Astrocyte of the cerebellum (primary cell): ENCODE data around the gene TMBIM4.

Experiments used
- DNase-seq: peaks from one replicate; pipeline ENCODE4 v3.0.0-alpha.2; 2011; ENCODE audit warnings: low read depth
- H3K4me3 ChIP-seq: 2 replicates; pipeline ENCODE4 v1.5.1; 2011; ENCODE audit warnings: mild to moderate bottlenecking, low read depth, low read length, moderate library complexity
- in situ Hi-C: cut with HindIII; loops from 2 replicates; pipeline ENCODE4 v1.10.0; 2017; ENCODE audit warnings: low sequenced_read_pairs
- TF ChIP-seq, protein P1 (sequence below): IDR thresholded peaks from 2 replicates; pipeline ENCODE4 v1.5.1; 2012; ENCODE audit warnings: low read length, low read depth, moderate library complexity, mild to moderate bottlenecking; ENCODE audit errors: missing control alignments

The TMBIM4 gene

DNA sequence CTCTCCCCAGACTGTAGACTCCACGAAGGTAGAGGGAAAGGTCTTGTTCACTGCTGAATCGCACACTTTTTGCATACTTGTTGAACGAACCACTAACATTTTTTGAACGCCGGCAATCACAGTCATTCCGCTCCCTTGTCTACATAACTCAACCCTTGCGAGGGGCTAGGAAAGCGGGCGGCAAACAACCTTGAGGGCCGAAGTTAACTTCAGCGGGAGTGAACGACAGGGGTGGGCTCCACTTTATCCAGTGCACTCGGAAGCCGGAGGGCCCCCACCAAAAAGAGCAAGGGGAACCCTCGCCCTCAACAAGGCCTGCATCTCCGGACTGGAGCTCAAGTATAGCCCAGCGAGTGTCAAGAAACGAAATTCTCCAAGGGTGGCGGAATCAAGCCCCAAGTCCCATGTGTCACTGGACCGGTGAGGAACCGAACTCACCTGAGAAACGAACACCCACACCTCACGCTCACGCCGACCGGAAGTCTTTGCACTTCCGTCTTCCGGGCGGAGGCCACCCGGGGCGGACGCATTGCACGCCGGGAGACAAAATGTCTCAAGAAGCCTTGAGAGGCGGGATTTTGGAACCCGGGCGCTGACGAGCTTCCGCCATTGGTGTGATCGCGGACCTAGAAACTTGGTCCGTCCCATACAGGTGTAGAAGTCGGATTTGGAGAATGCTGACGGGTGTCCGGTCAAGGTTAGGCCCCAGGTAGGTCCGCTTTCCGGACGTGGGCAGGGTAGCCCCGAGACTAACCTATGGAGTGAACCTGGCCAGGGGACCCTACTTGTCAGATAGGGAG lies 39.3 kb downstream of the TMBIM4 start, which contains the start of gene LLPH:
TSS of gene LLPH (minus strand) at position 484 of the 800 bp plus-strand sequence. CDS start 1,644 bp downstream, outside the sequence.
- TF ChIP-seq, protein P1, sequence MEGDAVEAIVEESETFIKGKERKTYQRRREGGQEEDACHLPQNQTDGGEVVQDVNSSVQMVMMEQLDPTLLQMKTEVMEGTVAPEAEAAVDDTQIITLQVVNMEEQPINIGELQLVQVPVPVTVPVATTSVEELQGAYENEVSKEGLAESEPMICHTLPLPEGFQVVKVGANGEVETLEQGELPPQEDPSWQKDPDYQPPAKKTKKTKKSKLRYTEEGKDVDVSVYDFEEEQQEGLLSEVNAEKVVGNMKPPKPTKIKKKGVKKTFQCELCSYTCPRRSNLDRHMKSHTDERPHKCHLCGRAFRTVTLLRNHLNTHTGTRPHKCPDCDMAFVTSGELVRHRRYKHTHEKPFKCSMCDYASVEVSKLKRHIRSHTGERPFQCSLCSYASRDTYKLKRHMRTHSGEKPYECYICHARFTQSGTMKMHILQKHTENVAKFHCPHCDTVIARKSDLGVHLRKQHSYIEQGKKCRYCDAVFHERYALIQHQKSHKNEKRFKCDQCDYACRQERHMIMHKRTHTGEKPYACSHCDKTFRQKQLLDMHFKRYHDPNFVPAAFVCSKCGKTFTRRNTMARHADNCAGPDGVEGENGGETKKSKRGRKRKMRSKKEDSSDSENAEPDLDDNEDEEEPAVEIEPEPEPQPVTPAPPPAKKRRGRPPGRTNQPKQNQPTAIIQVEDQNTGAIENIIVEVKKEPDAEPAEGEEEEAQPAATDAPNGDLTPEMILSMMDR = no peak
- in situ Hi-C loops = no loop called here
- DNase-seq = peak; percentile 58
- peak within 1 kb of the TSS; percentile 100 for H3K4me3 ChIP-seq

GRCh38 chr12:66129934-66130266 lies 39.9 kb downstream of the TMBIM4 start:
- DNase-seq = no peak
- in situ Hi-C loops = no loop called here

GRCh38 chr12:66127650-66128049 lies 42.1 kb downstream of the TMBIM4 start:
- in situ Hi-C loops = no loop called here
- no peak overlapping the region for H3K4me3 ChIP-seq
- DNase-seq = no peak
- TF ChIP-seq, protein P1 = no peak

More at GRCh38 chr12:66129934-66130266, 39.9 kb downstream of the TMBIM4 start:
- TF ChIP-seq, protein P1 = no peak
- H3K4me3 ChIP-seq = peak overlapping the region; percentile 100

DNA sequence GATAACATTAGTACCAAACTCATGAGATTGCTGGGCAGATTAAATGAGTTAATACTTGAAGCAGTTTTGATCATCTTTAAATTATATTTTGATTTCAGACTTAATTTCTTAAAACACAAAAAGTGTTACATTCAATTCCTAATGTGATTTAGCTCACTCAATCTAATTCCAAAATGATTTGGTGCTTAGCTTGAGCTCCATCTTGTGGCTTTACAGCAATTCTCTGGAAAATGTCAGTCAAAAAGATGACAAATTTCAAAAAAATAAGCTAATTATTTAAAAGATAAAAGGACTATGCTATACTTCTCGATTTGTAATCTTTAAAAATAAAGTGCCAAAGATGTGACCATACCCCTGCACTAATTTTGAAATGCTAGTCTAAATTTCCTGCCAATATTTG lies 49.3 kb downstream of the TMBIM4 start:
- TF ChIP-seq, protein P1 = no peak
- in situ Hi-C loops = loop anchor here (25.0 kb wide), 1 partner anchor 833 kb away; the partner anchor contains the start of gene MSRB3
- no peak overlapping the region for H3K4me3 ChIP-seq
- no peak for DNase-seq

GRCh38 chr12:66119870-66120241 lies 49.9 kb downstream of the TMBIM4 start:
- H3K4me3 ChIP-seq = no peak overlapping the region
- in situ Hi-C loops = loop anchor here (25.0 kb wide), 1 partner anchor 833 kb away; the partner anchor contains the start of gene MSRB3
- DNase-seq = no peak
- TF ChIP-seq, protein P1 = no peak

DNA sequence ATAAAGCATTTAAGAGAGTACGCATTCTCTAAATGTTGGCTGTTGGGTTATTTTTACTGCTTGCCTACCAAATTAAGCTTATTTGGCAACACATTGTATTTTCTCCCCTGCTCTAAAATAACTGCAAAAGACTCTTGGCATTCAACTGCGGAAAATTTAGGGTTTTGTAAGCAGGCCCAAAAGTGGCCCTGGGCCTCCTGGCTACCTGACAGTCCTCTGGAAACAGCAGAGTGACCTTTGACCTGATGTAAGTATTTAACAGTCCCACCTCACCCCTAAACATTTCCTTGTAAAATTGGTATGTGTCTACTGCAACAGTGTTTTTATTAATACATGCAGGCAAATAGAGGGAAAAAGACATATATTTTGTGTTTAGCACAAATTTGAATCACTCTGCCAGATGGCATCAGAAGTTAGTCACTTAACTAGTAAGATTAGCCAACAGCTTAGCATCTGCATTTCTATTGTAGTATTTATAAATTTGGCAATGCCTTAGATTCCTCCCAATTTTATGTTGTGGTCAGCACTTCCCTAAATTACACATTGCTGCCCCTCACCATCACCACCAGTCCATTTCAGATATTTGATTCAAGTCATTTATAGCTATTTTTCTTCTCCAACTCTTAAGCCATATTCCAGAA lies 50.4 kb downstream of the TMBIM4 start:
- DNase-seq = no peak
- in situ Hi-C loops = loop anchor here (25.0 kb wide), 1 partner anchor 832 kb away; the partner anchor contains the start of gene MSRB3
- TF ChIP-seq, protein P1 = no peak
- no peak overlapping the region for H3K4me3 ChIP-seq
